ENCODE data around the gene SLC50A1.

SLC50A1 gene

DNA sequence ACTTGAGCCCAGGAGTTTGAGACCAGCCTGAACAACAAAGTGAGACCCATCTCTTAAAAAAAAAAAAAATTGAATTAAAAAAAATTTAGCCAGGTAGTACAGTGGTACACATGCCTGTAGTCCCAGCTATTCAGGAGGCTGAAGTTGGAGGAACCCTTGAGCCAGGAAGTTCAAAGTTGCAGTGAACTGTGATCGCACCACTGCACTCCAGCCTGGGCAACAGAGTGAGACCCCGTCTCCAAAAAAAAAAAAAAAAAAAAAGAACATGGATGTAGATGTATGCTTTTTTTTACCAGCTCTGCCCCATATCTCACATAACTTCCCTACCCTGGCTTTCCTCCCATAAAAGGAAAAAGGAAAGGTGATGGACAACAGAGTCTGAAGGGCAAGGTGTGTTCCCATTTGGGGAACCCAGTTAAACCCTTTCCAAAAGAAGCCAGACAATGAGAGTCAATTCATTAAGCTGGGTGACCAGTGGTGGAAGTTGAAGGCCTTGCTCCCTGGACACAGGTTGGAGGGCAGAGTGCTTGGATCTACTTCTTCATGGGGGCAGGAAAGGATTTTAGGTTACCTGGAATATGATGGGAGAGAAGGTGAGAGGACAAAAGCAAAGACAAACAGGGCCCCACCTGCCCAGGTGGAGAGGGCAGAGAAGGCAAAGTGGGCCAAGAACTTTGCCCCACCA lies 34.6 kb downstream of the SLC50A1 start:
- TF ChIP-seq, protein P1, sequence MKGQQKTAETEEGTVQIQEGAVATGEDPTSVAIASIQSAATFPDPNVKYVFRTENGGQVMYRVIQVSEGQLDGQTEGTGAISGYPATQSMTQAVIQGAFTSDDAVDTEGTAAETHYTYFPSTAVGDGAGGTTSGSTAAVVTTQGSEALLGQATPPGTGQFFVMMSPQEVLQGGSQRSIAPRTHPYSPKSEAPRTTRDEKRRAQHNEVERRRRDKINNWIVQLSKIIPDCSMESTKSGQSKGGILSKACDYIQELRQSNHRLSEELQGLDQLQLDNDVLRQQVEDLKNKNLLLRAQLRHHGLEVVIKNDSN (IDR thresholded peaks at IDR 0.05) = no peak
- no peak for TF ChIP-seq EP300 (IDR thresholded peaks at IDR 0.05; ENCODE audit: borderline replicate concordance)
- TF ChIP-seq NFIC (IDR thresholded peaks at IDR 0.05) = no peak
- no peak for TF ChIP-seq YY1 (IDR thresholded peaks at IDR 0.05; ENCODE audit: low read depth)
- no peak for TF ChIP-seq CEBPB (IDR thresholded peaks at IDR 0.05)
- TF ChIP-seq TEAD4 (IDR thresholded peaks at IDR 0.05) = no peak
- TF ChIP-seq RAD21 (IDR thresholded peaks at IDR 0.05; ENCODE audit: low read depth) = no peak
- no peak for TF ChIP-seq FOXM1 (IDR thresholded peaks at IDR 0.05; ENCODE audit: borderline replicate concordance, low read depth)
- TF ChIP-seq, protein P2, sequence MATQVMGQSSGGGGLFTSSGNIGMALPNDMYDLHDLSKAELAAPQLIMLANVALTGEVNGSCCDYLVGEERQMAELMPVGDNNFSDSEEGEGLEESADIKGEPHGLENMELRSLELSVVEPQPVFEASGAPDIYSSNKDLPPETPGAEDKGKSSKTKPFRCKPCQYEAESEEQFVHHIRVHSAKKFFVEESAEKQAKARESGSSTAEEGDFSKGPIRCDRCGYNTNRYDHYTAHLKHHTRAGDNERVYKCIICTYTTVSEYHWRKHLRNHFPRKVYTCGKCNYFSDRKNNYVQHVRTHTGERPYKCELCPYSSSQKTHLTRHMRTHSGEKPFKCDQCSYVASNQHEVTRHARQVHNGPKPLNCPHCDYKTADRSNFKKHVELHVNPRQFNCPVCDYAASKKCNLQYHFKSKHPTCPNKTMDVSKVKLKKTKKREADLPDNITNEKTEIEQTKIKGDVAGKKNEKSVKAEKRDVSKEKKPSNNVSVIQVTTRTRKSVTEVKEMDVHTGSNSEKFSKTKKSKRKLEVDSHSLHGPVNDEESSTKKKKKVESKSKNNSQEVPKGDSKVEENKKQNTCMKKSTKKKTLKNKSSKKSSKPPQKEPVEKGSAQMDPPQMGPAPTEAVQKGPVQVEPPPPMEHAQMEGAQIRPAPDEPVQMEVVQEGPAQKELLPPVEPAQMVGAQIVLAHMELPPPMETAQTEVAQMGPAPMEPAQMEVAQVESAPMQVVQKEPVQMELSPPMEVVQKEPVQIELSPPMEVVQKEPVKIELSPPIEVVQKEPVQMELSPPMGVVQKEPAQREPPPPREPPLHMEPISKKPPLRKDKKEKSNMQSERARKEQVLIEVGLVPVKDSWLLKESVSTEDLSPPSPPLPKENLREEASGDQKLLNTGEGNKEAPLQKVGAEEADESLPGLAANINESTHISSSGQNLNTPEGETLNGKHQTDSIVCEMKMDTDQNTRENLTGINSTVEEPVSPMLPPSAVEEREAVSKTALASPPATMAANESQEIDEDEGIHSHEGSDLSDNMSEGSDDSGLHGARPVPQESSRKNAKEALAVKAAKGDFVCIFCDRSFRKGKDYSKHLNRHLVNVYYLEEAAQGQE (IDR thresholded peaks at IDR 0.05; ENCODE audit: low read depth) = no peak
- no peak for TF ChIP-seq CREB1 (IDR thresholded peaks at IDR 0.05; ENCODE audit: low read depth)
- no peak for TF ChIP-seq EGR1 (IDR thresholded peaks at IDR 0.05)
- TF ChIP-seq, protein P3, sequence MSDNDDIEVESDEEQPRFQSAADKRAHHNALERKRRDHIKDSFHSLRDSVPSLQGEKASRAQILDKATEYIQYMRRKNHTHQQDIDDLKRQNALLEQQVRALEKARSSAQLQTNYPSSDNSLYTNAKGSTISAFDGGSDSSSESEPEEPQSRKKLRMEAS (IDR thresholded peaks at IDR 0.05) = no peak
- TF ChIP-seq ZBTB7A (IDR thresholded peaks at IDR 0.05; ENCODE audit: low read depth) = no peak

GRCh38 chr1:155170806-155171205 lies 35.2 kb downstream of the SLC50A1 start:
- TF ChIP-seq, protein P2 (IDR thresholded peaks at IDR 0.05; ENCODE audit: low read depth) = no peak
- TF ChIP-seq CEBPB (IDR thresholded peaks at IDR 0.05) (no peak), CREB1 (IDR thresholded peaks at IDR 0.05; ENCODE audit: low read depth) (no peak), YY1 (IDR thresholded peaks at IDR 0.05; ENCODE audit: low read depth) (no peak), TCF12 (IDR thresholded peaks at IDR 0.05; ENCODE audit: low read depth) (no peak), NFIC (IDR thresholded peaks at IDR 0.05) (no peak), RAD21 (IDR thresholded peaks at IDR 0.05; ENCODE audit: low read depth) (no peak), TAF1 (IDR thresholded peaks at IDR 0.05; ENCODE audit: low read depth) (no peak), ZBTB7A (IDR thresholded peaks at IDR 0.05; ENCODE audit: low read depth) (no peak), FOXM1 (IDR thresholded peaks at IDR 0.05; ENCODE audit: borderline replicate concordance, low read depth) (no peak), EGR1 (IDR thresholded peaks at IDR 0.05) (no peak), TEAD4 (IDR thresholded peaks at IDR 0.05) (no peak), EP300 (IDR thresholded peaks at IDR 0.05; ENCODE audit: borderline replicate concordance) (no peak)
- TF ChIP-seq, protein P3 (IDR thresholded peaks at IDR 0.05) = no peak
- TF ChIP-seq, protein P1 (IDR thresholded peaks at IDR 0.05) = no peak

- TF ChIP-seq TAF1 (IDR thresholded peaks at IDR 0.05; ENCODE audit: low read depth) (no peak), TEAD4 (IDR thresholded peaks at IDR 0.05) (no peak), RAD21 (IDR thresholded peaks at IDR 0.05; ENCODE audit: low read depth) (no peak), ZBTB7A (IDR thresholded peaks at IDR 0.05; ENCODE audit: low read depth) (no peak), EP300 (IDR thresholded peaks at IDR 0.05; ENCODE audit: borderline replicate concordance) (no peak), NFIC (IDR thresholded peaks at IDR 0.05) (no peak)
- TF ChIP-seq, protein P2 (IDR thresholded peaks at IDR 0.05; ENCODE audit: low read depth) = no peak
These were observed 36.4 kb downstream of the SLC50A1 start for GRCh38 chr1:155171836-155172731.
